ENCODE measurements around the gene CD247.

DNA sequence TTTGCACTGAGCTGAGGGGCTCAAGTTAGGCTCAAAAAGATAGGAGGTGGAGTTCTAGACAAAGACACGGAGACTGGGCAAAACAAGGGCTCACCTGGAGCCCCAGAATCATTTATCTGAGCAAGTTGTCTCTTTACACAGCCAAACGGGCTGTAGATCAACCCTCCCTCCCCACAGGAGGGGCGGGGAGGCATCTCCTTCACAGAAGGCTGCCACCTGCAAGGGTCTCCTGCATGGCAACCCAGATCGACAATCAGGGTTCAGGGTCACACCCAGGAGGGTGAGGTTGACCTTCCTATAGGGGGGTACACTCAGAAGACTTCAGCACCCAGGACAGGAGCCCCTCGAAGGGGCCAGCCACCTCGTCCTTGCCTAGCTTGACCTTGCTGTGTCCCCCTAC is 84.0 kb downstream of the CD247 start:
- TF ChIP-seq POLR2A (IDR thresholded peaks at IDR 0.05) (no peak), POLR2AphosphoS5 (IDR thresholded peaks at IDR 0.05) (no peak)
- TF ChIP-seq, protein P1, sequence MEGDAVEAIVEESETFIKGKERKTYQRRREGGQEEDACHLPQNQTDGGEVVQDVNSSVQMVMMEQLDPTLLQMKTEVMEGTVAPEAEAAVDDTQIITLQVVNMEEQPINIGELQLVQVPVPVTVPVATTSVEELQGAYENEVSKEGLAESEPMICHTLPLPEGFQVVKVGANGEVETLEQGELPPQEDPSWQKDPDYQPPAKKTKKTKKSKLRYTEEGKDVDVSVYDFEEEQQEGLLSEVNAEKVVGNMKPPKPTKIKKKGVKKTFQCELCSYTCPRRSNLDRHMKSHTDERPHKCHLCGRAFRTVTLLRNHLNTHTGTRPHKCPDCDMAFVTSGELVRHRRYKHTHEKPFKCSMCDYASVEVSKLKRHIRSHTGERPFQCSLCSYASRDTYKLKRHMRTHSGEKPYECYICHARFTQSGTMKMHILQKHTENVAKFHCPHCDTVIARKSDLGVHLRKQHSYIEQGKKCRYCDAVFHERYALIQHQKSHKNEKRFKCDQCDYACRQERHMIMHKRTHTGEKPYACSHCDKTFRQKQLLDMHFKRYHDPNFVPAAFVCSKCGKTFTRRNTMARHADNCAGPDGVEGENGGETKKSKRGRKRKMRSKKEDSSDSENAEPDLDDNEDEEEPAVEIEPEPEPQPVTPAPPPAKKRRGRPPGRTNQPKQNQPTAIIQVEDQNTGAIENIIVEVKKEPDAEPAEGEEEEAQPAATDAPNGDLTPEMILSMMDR (IDR thresholded peaks at IDR 0.05 in 8 of 11, conservative IDR thresholded peaks at IDR 0.05 in 3 of 11): no peak
